Right atrium auricular region (tissue), 2 donors: ENCODE data around the gene EEF2K. TPM values are rescaled to one million over a fixed set of nuclear protein-coding genes. Genes with fewer than 3 reads are reported as not detected.
"Not testable (repeated sequence)": the region's sequence is repeated elsewhere in the genome, so short reads cannot be mapped to it uniquely, and the experiment has no call there.

Experiments used
- DNase-seq: peaks from one replicate; pipeline ENCODE4 v3.0.0-alpha.2; 2019; ENCODE audit warnings: low spot score
- H3K27ac ChIP-seq, 2 donors: fragments of 200-600 bp; sonication (generic); 1 replicate in 1 of 2; 2 replicates in 1 of 2; pipeline ENCODE4 v1.5.1; 2016 to 2019
- H3K27me3 ChIP-seq, 2 donors: fragments of 200-600 bp; sonication (generic); one replicate each; pipeline versions ENCODE4 v1.5.1 to v1.6.0; 2017 to 2019
- H3K36me3 ChIP-seq: fragments of 200-600 bp; sonication (generic); one replicate; pipeline ENCODE4 v1.5.1; 2016
- H3K4me1 ChIP-seq, 2 donors: fragments of 200-600 bp; sonication (generic); one replicate each; pipeline versions ENCODE4 v1.5.1 to v1.6.0; 2017 to 2019
- H3K4me3 ChIP-seq, 2 donors: fragments of 200-600 bp; sonication (generic); 1 replicate in 1 of 2; 2 replicates in 1 of 2; pipeline ENCODE4 v1.5.1; 2017 to 2019; ENCODE audit warnings: mild to moderate bottlenecking in 1 of 2, moderate library complexity in 1 of 2
- H3K9me3 ChIP-seq, 2 donors: fragments of 200-600 bp; sonication (generic); one replicate each; pipeline ENCODE4 v1.5.1; 2019
- total RNA-seq, 2 donors: library from RNA; depleted of rRNA; stranded (reverse); fragments of >200 nt; gene quantifications; one replicate each; pipeline ENCODE4 v1.1.0, GENCODE V29; 2016
- TF ChIP-seq, protein P1 (sequence below), 2 donors: fragments of 200-600 bp; sonication (generic); IDR thresholded peaks; one replicate each; pipeline ENCODE4 v1.5.1; 2019; ENCODE audit warnings: antibody characterized with exemption in 2 of 2

Gene EEF2K
- total RNA-seq, 2 donors from 2014 or later = 12.9 to 18.9 TPM

DNA sequence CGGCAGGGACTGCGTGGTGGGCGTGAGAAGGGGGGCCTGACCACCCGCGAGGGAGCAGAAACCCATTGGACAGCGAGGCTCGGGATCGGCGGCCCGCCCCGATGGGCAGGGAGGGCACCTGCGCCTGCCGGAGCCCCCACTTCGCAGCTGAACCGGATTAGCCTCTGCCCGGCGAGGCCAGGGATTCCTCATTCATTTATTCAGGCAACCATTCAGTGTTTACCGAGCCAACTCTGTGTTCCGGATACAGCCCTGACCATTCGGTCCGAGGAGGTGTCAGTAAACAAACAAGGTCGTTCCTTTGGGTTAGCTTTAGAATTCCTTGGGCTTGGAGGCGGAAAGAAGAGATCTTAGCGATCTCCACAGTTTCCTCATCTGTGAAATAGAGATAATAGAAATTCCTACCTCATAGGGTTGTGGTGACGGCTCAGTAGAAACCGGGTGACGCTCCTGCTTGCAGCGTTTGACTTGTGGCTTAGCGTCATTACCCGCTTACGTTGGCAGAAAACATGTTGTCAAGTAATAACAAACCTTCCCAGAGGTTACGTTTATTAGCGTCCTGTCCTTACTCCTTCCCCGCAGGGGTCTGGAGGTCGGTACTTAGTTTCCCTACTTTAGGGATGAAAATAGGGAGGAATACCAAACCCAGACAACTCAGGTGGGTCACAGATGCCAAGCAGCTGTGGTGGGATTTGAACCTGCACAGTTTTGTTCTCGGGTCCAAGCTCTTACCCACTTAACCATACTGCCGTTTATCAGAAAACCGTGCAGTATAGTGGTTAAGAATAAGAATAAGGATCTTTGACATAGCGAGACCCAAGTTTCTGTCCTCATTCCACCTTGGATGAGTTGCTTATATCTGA, 92.0 kb downstream of the EEF2K start:
- Histone ChIP-seq H3K36me3 (peaks cover 10% of the 10 kb centered on the region), H3K9me3 (no peaks in the 10 kb centered on the region), H3K4me1 (peaks cover 0 to 30% of the 10 kb centered on the region in 2 donors), H3K27ac (peak overlapping the region; percentile 92 to 97), H3K27me3 (no peaks in the 10 kb centered on the region), H3K4me3 (peak overlapping the region; percentile 77 to 81)
- peak; percentile 75 for DNase-seq
- TF ChIP-seq, protein P1, sequence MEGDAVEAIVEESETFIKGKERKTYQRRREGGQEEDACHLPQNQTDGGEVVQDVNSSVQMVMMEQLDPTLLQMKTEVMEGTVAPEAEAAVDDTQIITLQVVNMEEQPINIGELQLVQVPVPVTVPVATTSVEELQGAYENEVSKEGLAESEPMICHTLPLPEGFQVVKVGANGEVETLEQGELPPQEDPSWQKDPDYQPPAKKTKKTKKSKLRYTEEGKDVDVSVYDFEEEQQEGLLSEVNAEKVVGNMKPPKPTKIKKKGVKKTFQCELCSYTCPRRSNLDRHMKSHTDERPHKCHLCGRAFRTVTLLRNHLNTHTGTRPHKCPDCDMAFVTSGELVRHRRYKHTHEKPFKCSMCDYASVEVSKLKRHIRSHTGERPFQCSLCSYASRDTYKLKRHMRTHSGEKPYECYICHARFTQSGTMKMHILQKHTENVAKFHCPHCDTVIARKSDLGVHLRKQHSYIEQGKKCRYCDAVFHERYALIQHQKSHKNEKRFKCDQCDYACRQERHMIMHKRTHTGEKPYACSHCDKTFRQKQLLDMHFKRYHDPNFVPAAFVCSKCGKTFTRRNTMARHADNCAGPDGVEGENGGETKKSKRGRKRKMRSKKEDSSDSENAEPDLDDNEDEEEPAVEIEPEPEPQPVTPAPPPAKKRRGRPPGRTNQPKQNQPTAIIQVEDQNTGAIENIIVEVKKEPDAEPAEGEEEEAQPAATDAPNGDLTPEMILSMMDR (IDR thresholded peaks at IDR 0.05) = no peak

DNA sequence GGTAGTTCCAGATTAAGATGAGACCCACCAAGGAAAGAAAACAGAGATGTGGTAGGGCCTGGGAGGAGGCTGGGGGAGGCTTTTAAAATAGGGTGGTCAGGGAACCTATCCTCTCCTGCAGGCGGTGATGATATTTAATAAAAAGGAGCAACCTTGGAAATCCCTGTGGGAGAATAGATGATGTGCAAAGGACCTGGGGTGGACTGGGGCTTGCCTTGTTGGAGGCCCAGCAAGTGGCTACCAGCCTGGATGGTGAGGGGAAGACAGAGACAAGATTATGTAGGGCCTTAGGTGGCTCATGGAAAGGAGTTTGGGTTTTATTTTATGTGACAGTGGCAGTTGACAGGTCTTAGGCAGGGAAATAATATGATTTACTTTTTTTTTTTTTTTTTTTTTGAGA, 93.0 kb downstream of the EEF2K start:
- Histone ChIP-seq H3K27ac (peak overlapping the region; percentile 92 to 97), H3K27me3 (no peaks in the 10 kb centered on the region), H3K9me3 (no peaks in the 10 kb centered on the region), H3K36me3 (peaks cover 16% of the 10 kb centered on the region), H3K4me1 (peaks cover 0 to 30% of the 10 kb centered on the region in 2 donors), H3K4me3 (no peak overlapping the region)
- TF ChIP-seq, protein P1 (IDR thresholded peaks at IDR 0.05) = no peak
- no peak for DNase-seq

DNA sequence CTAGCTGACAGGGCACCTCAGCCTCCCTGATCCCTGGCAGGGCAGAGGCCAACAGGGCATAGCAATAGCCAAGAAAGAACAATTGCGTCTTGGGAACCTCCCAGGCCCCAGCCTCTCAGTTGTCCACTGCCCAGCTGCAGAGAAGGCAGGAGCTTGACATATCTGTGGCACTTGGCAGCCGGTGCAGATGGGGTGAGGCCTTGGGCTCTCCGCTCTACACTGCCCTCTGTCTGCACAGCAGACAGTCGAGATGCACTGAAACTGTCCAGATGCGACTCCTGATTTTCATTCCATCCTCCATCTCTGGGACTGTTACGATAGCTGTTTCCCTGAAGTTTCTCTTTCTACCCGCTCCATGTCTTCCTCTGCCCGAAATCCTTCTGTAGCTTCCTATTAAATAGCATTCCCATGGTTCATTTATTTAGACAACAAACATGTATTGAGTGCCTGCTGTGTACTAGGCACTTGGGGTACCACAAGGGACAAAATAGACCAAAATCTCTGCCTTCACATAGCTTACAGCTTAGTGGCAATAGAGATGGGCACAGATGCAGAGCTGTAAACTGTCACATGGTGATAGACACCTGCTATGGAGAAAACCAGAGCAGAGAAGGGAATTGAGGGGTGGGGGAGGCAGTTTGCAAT, 94.5 kb downstream of the EEF2K start:
- Histone ChIP-seq H3K27me3 (no peaks in the 10 kb centered on the region), H3K36me3 (peaks cover 31% of the 10 kb centered on the region), H3K27ac (no peak overlapping the region), H3K4me1 (peaks cover 0 to 30% of the 10 kb centered on the region in 2 donors), H3K9me3 (no peaks in the 10 kb centered on the region), H3K4me3 (no peak overlapping the region)
- TF ChIP-seq, protein P1 (IDR thresholded peaks at IDR 0.05) = peak; percentile 18 to 78
- no peak for DNase-seq

DNA sequence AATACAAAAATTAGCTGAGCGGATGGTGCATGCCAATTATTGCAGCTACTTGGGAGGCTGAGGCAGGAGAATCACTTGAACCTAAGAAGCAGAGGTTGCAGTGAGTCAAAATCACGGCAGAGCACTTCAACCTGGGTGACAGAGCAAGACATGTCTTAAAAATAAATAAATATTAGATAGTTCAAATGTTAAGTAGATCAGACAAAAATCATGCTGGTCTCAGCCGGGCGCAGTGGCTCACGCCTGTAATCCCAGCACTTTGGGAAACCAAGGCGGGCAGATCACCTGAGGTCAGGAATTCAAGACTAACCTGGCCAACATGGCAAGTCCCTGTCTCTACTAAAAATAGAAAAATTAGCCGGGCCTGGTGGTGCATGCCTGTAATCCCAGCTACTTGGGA, 95.3 kb downstream of the EEF2K start:
- Histone ChIP-seq H3K36me3 (peaks cover 37% of the 10 kb centered on the region), H3K4me1 (peaks cover 0 to 25% of the 10 kb centered on the region in 2 donors)
- not testable (repeated sequence) for H3K4me3 ChIP-seq, H3K27me3 ChIP-seq, H3K9me3 ChIP-seq, H3K27ac ChIP-seq, DNase-seq

DNA sequence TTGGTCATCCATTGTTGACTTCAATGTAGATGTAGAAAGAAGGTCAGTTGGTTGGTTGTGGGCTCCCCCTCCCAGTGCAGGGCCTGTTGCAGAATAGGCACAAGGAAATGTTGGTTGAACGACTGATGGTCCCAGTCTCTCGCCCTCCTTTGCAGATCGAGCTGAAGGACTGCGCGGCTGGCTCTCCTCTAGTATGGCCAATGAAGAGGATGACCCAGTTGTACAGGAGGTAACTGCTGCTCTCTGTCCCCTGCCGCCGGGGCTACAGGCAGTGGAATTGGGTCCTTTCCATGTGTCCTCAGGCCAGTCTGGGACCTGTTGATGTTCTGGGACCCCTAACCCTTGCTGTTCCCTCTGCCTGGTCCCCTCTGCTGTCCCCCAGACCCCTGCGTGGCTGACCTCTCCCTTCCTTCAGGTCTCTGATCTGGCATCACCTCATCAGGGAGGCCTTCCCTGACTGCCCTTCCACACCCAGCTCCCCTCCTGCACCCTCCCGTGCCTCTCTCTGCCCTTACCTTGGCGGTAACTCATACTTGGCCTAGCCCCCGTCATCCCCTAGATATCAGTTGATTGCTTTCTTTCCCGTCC, 96.8 kb downstream of the EEF2K start:
- DNase-seq = no peak
- H3K9me3 ChIP-seq = no peaks in the 10 kb centered on the region
- peaks cover 52% of the 10 kb centered on the region for H3K36me3 ChIP-seq
- no peaks in the 10 kb centered on the region for H3K27me3 ChIP-seq
- peaks cover 0 to 22% of the 10 kb centered on the region in 2 donors for H3K4me1 ChIP-seq
- no peak overlapping the region for H3K4me3 ChIP-seq
- TF ChIP-seq, protein P1 (IDR thresholded peaks at IDR 0.05) = no peak
- H3K27ac ChIP-seq = no peak overlapping the region

DNA sequence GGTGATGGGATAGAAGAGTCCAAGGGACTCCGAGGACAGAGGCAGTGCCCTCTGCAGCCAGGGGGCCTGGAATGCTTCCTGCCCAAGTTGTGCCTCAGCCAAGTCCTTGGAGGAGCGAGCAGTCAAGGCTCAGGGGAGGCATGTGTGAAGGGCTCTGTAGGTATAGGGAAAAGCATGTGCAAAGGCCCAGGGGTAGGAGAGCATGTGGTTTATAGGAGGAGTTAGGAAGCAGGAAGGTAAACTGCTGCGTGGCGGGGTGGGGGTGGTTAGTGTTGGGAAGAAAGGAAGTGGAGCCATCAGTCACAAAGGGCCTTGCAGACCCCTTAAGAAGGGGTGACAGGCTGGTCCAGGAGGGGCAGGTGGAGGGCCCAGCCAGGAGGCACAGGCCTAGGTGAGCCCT, 98.3 kb downstream of the EEF2K start:
- TF ChIP-seq, protein P1 (IDR thresholded peaks at IDR 0.05) = no peak
- DNase-seq = no peak
- no peak overlapping the region for H3K4me3 ChIP-seq
- peaks cover 0 to 17% of the 10 kb centered on the region in 2 donors for H3K4me1 ChIP-seq
- no peaks in the 10 kb centered on the region for H3K9me3 ChIP-seq
- no peaks in the 10 kb centered on the region for H3K27me3 ChIP-seq
- no peak overlapping the region for H3K27ac ChIP-seq
- H3K36me3 ChIP-seq = peaks cover 66% of the 10 kb centered on the region
